ENCODE results near the gene CUL3. TPM values are rescaled to one million over a fixed set of nuclear protein-coding genes. Genes with fewer than 3 reads are reported as not detected.

The CUL3 gene
- total RNA-seq, 2 experiments from 2014 or later: 115 TPM

DNA sequence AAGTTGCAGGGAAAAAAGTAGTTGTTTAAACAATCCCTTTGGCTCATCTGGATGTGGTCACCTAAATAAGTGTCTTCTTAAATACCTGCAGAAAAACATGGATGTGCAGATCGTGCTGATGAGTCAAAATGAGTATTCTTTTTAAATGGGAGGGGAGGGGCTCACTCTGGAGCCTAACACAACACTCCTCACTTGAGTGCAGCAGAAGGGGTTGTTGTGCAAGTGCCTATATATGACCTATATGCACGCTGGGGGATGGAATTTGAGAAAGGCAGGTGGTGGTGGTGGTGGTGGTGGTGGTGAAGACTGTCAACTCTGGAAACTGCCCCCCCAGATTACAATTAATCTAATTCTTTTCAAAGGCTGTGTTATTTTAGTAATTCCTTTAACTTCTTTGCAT is 105.3 kb downstream of the CUL3 start:
- ChIA-PET POLR2A (no interaction called here), CTCF (no interaction called here)
- DNase-seq: no peak
- no peak overlapping the region for H3K4me3 ChIP-seq (ENCODE audit: low read length)
- no peak overlapping the region for H3K27ac ChIP-seq (ENCODE audit: low read depth in 1 of 2, low read length in 2 of 2)
- no peaks in the 10 kb centered on the region for H3K4me1 ChIP-seq (ENCODE audit: insufficient read depth, low read length)
- Mint-ChIP-seq H3K4me3 (no peak overlapping the region), H3K9me3 (no peaks in the 10 kb centered on the region), H3K36me3 (ENCODE audit: low read depth) (peaks cover 92% of the 10 kb centered on the region), H3K27ac (peak overlapping the region; percentile 60), H3K27me3 (no peaks in the 10 kb centered on the region), H3K4me1 (ENCODE audit: low read depth) (no peaks in the 10 kb centered on the region)
- no peaks in the 10 kb centered on the region for H3K9me3 ChIP-seq (ENCODE audit: control insufficient read depth in 1 of 2, insufficient read depth in 1 of 2, low read length in 2 of 2)
- no peaks in the 10 kb centered on the region for H3K27me3 ChIP-seq (ENCODE audit: control insufficient read depth in 1 of 2, insufficient read depth in 2 of 2, low read length in 2 of 2)
- ATAC-seq (ENCODE audit: poor library complexity): no peak
- intact Hi-C loops (cut with DNase I, micrococcal nuclease): loop anchor here in 1 of 2 experiments (10.0 kb wide), 1 partner anchor 165 kb away; no protein-coding TSS in a partner anchor
- H3K36me3 ChIP-seq (ENCODE audit: insufficient read depth, low read length): peaks cover 74% of the 10 kb centered on the region
- TF ChIP-seq, protein P1, sequence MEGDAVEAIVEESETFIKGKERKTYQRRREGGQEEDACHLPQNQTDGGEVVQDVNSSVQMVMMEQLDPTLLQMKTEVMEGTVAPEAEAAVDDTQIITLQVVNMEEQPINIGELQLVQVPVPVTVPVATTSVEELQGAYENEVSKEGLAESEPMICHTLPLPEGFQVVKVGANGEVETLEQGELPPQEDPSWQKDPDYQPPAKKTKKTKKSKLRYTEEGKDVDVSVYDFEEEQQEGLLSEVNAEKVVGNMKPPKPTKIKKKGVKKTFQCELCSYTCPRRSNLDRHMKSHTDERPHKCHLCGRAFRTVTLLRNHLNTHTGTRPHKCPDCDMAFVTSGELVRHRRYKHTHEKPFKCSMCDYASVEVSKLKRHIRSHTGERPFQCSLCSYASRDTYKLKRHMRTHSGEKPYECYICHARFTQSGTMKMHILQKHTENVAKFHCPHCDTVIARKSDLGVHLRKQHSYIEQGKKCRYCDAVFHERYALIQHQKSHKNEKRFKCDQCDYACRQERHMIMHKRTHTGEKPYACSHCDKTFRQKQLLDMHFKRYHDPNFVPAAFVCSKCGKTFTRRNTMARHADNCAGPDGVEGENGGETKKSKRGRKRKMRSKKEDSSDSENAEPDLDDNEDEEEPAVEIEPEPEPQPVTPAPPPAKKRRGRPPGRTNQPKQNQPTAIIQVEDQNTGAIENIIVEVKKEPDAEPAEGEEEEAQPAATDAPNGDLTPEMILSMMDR (IDR thresholded peaks at IDR 0.05): no peak

DNA sequence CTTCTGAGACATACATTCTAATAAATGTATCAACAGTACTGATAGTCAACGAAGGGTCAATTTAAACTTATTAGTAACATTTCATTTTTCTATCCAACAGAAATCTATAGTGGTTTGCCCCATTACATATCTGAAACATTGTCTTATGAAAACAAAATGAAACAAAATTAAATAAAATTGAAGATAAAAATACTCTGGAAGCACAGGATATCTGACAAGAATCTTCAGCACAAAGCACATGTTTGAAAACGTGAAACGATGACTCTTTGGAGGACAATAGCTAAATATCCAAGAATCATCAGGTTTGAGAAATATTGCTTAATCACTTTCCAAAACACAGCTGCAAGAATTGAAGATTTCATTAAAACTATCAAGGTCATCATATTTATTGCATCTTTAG is 112.3 kb downstream of the CUL3 start:
- ATAC-seq (ENCODE audit: poor library complexity): no peak
- H3K36me3 ChIP-seq (ENCODE audit: insufficient read depth, low read length): peaks cover 34% of the 10 kb centered on the region
- H3K27me3 ChIP-seq (ENCODE audit: control insufficient read depth in 1 of 2, insufficient read depth in 2 of 2, low read length in 2 of 2): no peaks in the 10 kb centered on the region
- no peak overlapping the region for H3K27ac ChIP-seq (ENCODE audit: low read depth in 1 of 2, low read length in 2 of 2)
- intact Hi-C loops (cut with DNase I, micrococcal nuclease): loop anchor here in 1 of 2 experiments (10.0 kb wide), 1 partner anchor 172 kb away; no protein-coding TSS in a partner anchor
- Mint-ChIP-seq H3K36me3 (ENCODE audit: low read depth) (peaks cover 57% of the 10 kb centered on the region), H3K27ac (no peak overlapping the region), H3K4me3 (no peak overlapping the region), H3K9me3 (no peaks in the 10 kb centered on the region), H3K27me3 (no peaks in the 10 kb centered on the region), H3K4me1 (ENCODE audit: low read depth) (no peaks in the 10 kb centered on the region)
- POLR2A ChIA-PET: no interaction called here
- H3K4me1 ChIP-seq (ENCODE audit: insufficient read depth, low read length): no peaks in the 10 kb centered on the region
- TF ChIP-seq, protein P1 (IDR thresholded peaks at IDR 0.05): no peak
- no peaks in the 10 kb centered on the region for H3K9me3 ChIP-seq (ENCODE audit: control insufficient read depth in 1 of 2, insufficient read depth in 1 of 2, low read length in 2 of 2)
- CTCF ChIA-PET: no interaction called here
- no peak for DNase-seq
- H3K4me3 ChIP-seq (ENCODE audit: low read length): no peak overlapping the region

DNA sequence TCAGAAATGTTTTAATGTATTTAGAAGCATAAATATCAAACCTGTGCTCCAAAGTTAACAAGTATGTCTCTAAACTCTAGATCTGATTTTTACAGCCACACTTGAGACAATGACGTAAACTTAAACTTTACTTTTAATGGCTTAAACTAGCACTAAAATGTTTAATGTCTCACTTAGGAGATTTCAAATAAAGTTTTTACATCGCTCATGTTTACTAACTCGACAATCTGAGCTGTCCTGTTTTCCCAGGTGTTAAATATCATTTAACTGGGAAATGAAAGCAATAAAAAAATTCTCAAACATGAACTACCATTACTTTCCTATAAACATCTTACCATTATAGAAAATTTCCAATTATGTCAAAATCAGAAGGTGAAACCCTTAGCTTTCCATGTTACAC is 113.0 kb downstream of the CUL3 start:
- DNase-seq: no peak
- Histone ChIP-seq H3K27me3 (ENCODE audit: control insufficient read depth in 1 of 2, insufficient read depth in 2 of 2, low read length in 2 of 2) (no peaks in the 10 kb centered on the region), H3K27ac (ENCODE audit: low read depth in 1 of 2, low read length in 2 of 2) (no peak overlapping the region), H3K4me3 (ENCODE audit: low read length) (no peak overlapping the region), H3K4me1 (ENCODE audit: insufficient read depth, low read length) (no peaks in the 10 kb centered on the region), H3K9me3 (ENCODE audit: control insufficient read depth in 1 of 2, insufficient read depth in 1 of 2, low read length in 2 of 2) (no peaks in the 10 kb centered on the region), H3K36me3 (ENCODE audit: insufficient read depth, low read length) (peaks cover 27% of the 10 kb centered on the region)
- H3K27me3 Mint-ChIP-seq: no peaks in the 10 kb centered on the region
- POLR2A ChIA-PET: no interaction called here
- H3K27ac Mint-ChIP-seq: no peak overlapping the region
- ATAC-seq (ENCODE audit: poor library complexity): no peak
- no peaks in the 10 kb centered on the region for H3K4me1 Mint-ChIP-seq (ENCODE audit: low read depth)
- peaks cover 50% of the 10 kb centered on the region for H3K36me3 Mint-ChIP-seq (ENCODE audit: low read depth)
- TF ChIP-seq, protein P1 (IDR thresholded peaks at IDR 0.05): no peak
- H3K4me3 Mint-ChIP-seq: no peak overlapping the region
- CTCF ChIA-PET: no interaction called here
- H3K9me3 Mint-ChIP-seq: no peaks in the 10 kb centered on the region
- intact Hi-C loops (cut with DNase I, micrococcal nuclease): loop anchor here in 1 of 2 experiments (10.0 kb wide), 1 partner anchor 173 kb away; no protein-coding TSS in a partner anchor

Data from CD4-positive, alpha-beta T cell (primary cell).